ENCODE results near the gene GRB10. TPM values are rescaled to one million over a fixed set of nuclear protein-coding genes. Genes with fewer than 3 reads are reported as not detected.

Gene GRB10
- total RNA-seq, 1 experiment from 2014 or later: 38.3 TPM

GRCh38 chr7:50733552-50733951 is 49.1 kb downstream of the GRB10 start:
- ChIA-PET CTCF (interaction anchor here (0.6 kb wide), 1 partner anchor 85 kb away, joined by 3 read pairs; no protein-coding TSS in a partner anchor), POLR2A (no interaction called here)
- no peak for DNase-seq (ENCODE audit: low read depth, low spot score)
- no peak; the same call in 1 of the 2 replicates for ATAC-seq
- Histone ChIP-seq H3K4me1 (ENCODE audit: control insufficient read depth, insufficient read depth, low read length) (no peaks in the 10 kb centered on the region), H3K27me3 (ENCODE audit: control insufficient read depth, insufficient read depth, low read length) (no peaks in the 10 kb centered on the region), H3K9me3 (ENCODE audit: control insufficient read depth, insufficient read depth, low read depth, low read length) (no peaks in the 10 kb centered on the region), H3K27ac (ENCODE audit: low read length) (no peak overlapping the region), H3K36me3 (ENCODE audit: control insufficient read depth, insufficient read depth, low read length) (no peaks in the 10 kb centered on the region), H3K4me3 (ENCODE audit: low read depth in 2 of 2, low read length in 2 of 2) (no peak overlapping the region)
- in situ Hi-C loops (cut with HindIII; ENCODE audit: low pct_unique_long_range_greater_than_20kb, low sequenced_read_pairs) (no loop called here), intact Hi-C loops (cut with micrococcal nuclease; ENCODE audit: unreplicated experiment) (no loop called here)
- TF ChIP-seq SIN3A (IDR thresholded peaks at IDR 0.05; ENCODE audit: borderline replicate concordance, insufficient read depth, low read depth, low read length): no peak
- no peak for TF ChIP-seq REST (IDR thresholded peaks at IDR 0.05; ENCODE audit: insufficient read depth in 1 of 2, low read depth in 2 of 2, low read length in 1 of 2)
- TF ChIP-seq POLR2AphosphoS5 (IDR thresholded peaks at IDR 0.05; ENCODE audit: low read depth, low read length): no peak
- no peak for TF ChIP-seq TCF7L2 (IDR thresholded peaks at IDR 0.05; ENCODE audit: low read depth, low read length)
- TF ChIP-seq CTCF (IDR thresholded peaks at IDR 0.05): no peak
- BruUV-seq (replicated peaks): no TSS peak

- Histone ChIP-seq H3K27ac (ENCODE audit: low read length) (no peak overlapping the region), H3K27me3 (ENCODE audit: control insufficient read depth, insufficient read depth, low read length) (no peaks in the 10 kb centered on the region), H3K36me3 (ENCODE audit: control insufficient read depth, insufficient read depth, low read length) (no peaks in the 10 kb centered on the region), H3K4me3 (ENCODE audit: low read depth in 2 of 2, low read length in 2 of 2) (no peak overlapping the region), H3K9me3 (ENCODE audit: control insufficient read depth, insufficient read depth, low read depth, low read length) (no peaks in the 10 kb centered on the region), H3K4me1 (ENCODE audit: control insufficient read depth, insufficient read depth, low read length) (no peaks in the 10 kb centered on the region)
- TF ChIP-seq SIN3A (IDR thresholded peaks at IDR 0.05; ENCODE audit: borderline replicate concordance, insufficient read depth, low read depth, low read length) (no peak), CTCF (IDR thresholded peaks at IDR 0.05) (no peak), POLR2AphosphoS5 (IDR thresholded peaks at IDR 0.05; ENCODE audit: low read depth, low read length) (no peak), TCF7L2 (IDR thresholded peaks at IDR 0.05; ENCODE audit: low read depth, low read length) (no peak), REST (IDR thresholded peaks at IDR 0.05; ENCODE audit: insufficient read depth in 1 of 2, low read depth in 2 of 2, low read length in 1 of 2) (no peak)
- CTCF ChIA-PET: no interaction called here
- DNase-seq (ENCODE audit: low read depth, low spot score) (no peak), ATAC-seq (no peak)
- in situ Hi-C loops (cut with HindIII; ENCODE audit: low pct_unique_long_range_greater_than_20kb, low sequenced_read_pairs): no loop called here
- no TSS peak for BruUV-seq (replicated peaks)
- POLR2A ChIA-PET: no interaction called here
- intact Hi-C loops (cut with micrococcal nuclease; ENCODE audit: unreplicated experiment): no loop called here
Observed at GRCh38 chr7:50731703-50732582, 50.8 kb downstream of the GRB10 start.
